HepG2 (cell line): ENCODE data around the gene DIS3L2. TPM values are rescaled to one million over a fixed set of nuclear protein-coding genes. Genes with fewer than 3 reads are reported as not detected.

Experiments
- ATAC-seq: fragments of 200-7000 bp; cut with Tn5 transposase; 3 replicates; pipeline ENCODE4 v1.9.1; 2020; ENCODE audit warnings: mild to moderate bottlenecking, moderate library complexity
- BruUV-seq: library from RNA; stranded (reverse); fragments of 400-500 nt; replicated peaks from 2 replicates; lab custom pipeline; 2021; lab: Mats Ljungman, UMichigan
- CTCF ChIA-PET: fragments of 300-600 bp; formaldehyde crosslinking; extraction: SDS; loops from one replicate; lab custom pipeline; 2021; ENCODE audit warnings: low total read pairs, inconsistent platforms, low intra/inter-chr PET ratio; lab: Yijun Ruan, JAX
- POLR2A ChIA-PET: fragments of 350-600 bp; sonication (Branson Sonifier 250); formaldehyde crosslinking; loops from one replicate; lab custom pipeline; 2020; ENCODE audit warnings: antibody characterized with exemption, inconsistent platforms; lab: Yijun Ruan, JAX
- DNase-seq: peaks from one replicate; pipeline ENCODE4 v3.0.0-alpha.2; 2015; ENCODE audit warnings: low spot score
- FAIRE-seq: peaks from 3 replicates; lab custom pipeline; 2011; peaks lifted over from hg19 to GRCh38; lab: Jason Lieb, UNC
- H2AFZ ChIP-seq: one replicate; pipeline ENCODE4 v1.6.1; 2011; ENCODE audit warnings: low read length, inconsistent platforms
- H3K27ac ChIP-seq: fragments of 300-600 bp; 3 replicates; pipeline ENCODE4 v1.8.0; 2011; ENCODE audit warnings: mixed run types, mild to moderate bottlenecking, mixed read lengths, low read length, inconsistent platforms; ENCODE audit not compliant: insufficient read depth; ENCODE audit errors: extremely low read length
- H3K27me3 ChIP-seq, 2 experiments: fragments of 200-600 bp in 1 of 2; 2 replicates in 1 of 2; 3 replicates in 1 of 2; pipeline versions ENCODE4 v1.6.0 to v1.8.0; 2011; ENCODE audit warnings: low read length in 2 of 2, mild to moderate bottlenecking in 2 of 2, moderate library complexity in 2 of 2, inconsistent platforms in 1 of 2; ENCODE audit not compliant: insufficient read depth in 2 of 2, control insufficient read depth in 1 of 2
- H3K36me3 ChIP-seq, 2 experiments: fragments of 200-600 bp in 1 of 2; replicated peaks in 1 of 2; 2 replicates in 1 of 2; 3 replicates in 1 of 2; pipeline versions ENCODE4 v1.5.1 to v1.8.0; 2011; ENCODE audit warnings: low read length in 2 of 2, inconsistent platforms in 1 of 2; ENCODE audit not compliant: insufficient read depth in 2 of 2, control insufficient read depth in 1 of 2
- H3K4me1 ChIP-seq: 2 replicates; pipeline ENCODE4 v1.5.1; 2012; ENCODE audit warnings: low read length, inconsistent platforms; ENCODE audit not compliant: insufficient read depth
- H3K4me2 ChIP-seq: 2 replicates; pipeline ENCODE4 v1.6.0; 2011; ENCODE audit warnings: low read depth, low read length, inconsistent platforms
- H3K4me3 ChIP-seq, 3 experiments: fragments of 200-600 bp in 1 of 3; sonication (generic), shearing (Covaris generic) in 1 of 3; replicated peaks in 1 of 3; 2 replicates each; pipeline ENCODE4 v1.5.1; 2011 to 2016; ENCODE audit warnings: low read length in 3 of 3, inconsistent platforms in 2 of 3, low read depth in 2 of 3, mild to moderate bottlenecking in 2 of 3, control low read depth in 1 of 3, mixed read lengths in 1 of 3; ENCODE audit not compliant: insufficient read depth in 1 of 3
- H3K79me2 ChIP-seq: one replicate; pipeline ENCODE4 v1.6.1; 2011; ENCODE audit warnings: low read length, inconsistent platforms; ENCODE audit not compliant: insufficient read depth
- H3K9ac ChIP-seq: 2 replicates; pipeline ENCODE4 v1.6.0; 2011; ENCODE audit warnings: mild to moderate bottlenecking, low read depth, low read length, inconsistent platforms; ENCODE audit not compliant: insufficient read depth
- H3K9me3 ChIP-seq: 2 replicates; pipeline ENCODE4 v1.5.1; 2012; ENCODE audit warnings: mild to moderate bottlenecking, low read length
- H4K20me1 ChIP-seq: 2 replicates; pipeline ENCODE4 v1.6.0; 2011; ENCODE audit warnings: inconsistent platforms, mild to moderate bottlenecking, low read length, moderate library complexity; ENCODE audit not compliant: insufficient read depth
- CBX1 ChIP-seq: IDR thresholded peaks from one replicate; pipeline ENCODE4 v1.6.1; 2016; ENCODE audit warnings: antibody characterized with exemption, low read depth
- ETS1 ChIP-seq: sonication (generic); formaldehyde crosslinking; IDR thresholded peaks from 2 replicates; pipeline ENCODE4 v1.4.0; 2020; ENCODE audit warnings: missing genetic modification reagents
- GFI1 ChIP-seq: sonication (generic); formaldehyde crosslinking; IDR thresholded peaks from 2 replicates; pipeline ENCODE4 v1.5.0; 2020; ENCODE audit warnings: missing genetic modification reagents, mild to moderate bottlenecking, borderline replicate concordance
- NFYB ChIP-seq: sonication (generic); formaldehyde crosslinking; IDR thresholded peaks from 2 replicates; pipeline ENCODE4 v1.4.0; 2020; ENCODE audit warnings: missing genetic modification reagents
- SATB2 ChIP-seq: sonication (generic); formaldehyde crosslinking; IDR thresholded peaks from 2 replicates; pipeline ENCODE4 v1.5.0; 2020; ENCODE audit warnings: missing genetic modification reagents
- SOX6 ChIP-seq, 2 experiments: fragments of 450-650 bp in 1 of 2; sonication (generic) in 1 of 2; formaldehyde crosslinking in 1 of 2; IDR thresholded peaks; 2 replicates each; pipeline versions ENCODE4 v1.4.0 to v1.6.1; 2017 to 2020; ENCODE audit warnings: antibody characterized with exemption in 1 of 2, mild to moderate bottlenecking in 1 of 2, missing genetic modification reagents in 1 of 2
- ZBTB34 ChIP-seq: sonication (generic); formaldehyde crosslinking; IDR thresholded peaks from 2 replicates; pipeline ENCODE4 v1.8.0; 2022; ENCODE audit warnings: mild to moderate bottlenecking, missing genetic modification reagents
- ZBTB7B ChIP-seq: sonication (generic); formaldehyde crosslinking; IDR thresholded peaks from 2 replicates; pipeline ENCODE4 v1.4.0; 2020; ENCODE audit warnings: missing genetic modification reagents
- ZBTB8A ChIP-seq: sonication (generic); formaldehyde crosslinking; IDR thresholded peaks from 2 replicates; pipeline ENCODE4 v1.4.0; 2020; ENCODE audit warnings: mild to moderate bottlenecking, low read depth, missing genetic modification reagents, borderline replicate concordance
- ZNF225 ChIP-seq: sonication (generic); formaldehyde crosslinking; IDR thresholded peaks from 2 replicates; pipeline ENCODE4 v1.4.0; 2020; ENCODE audit warnings: mild to moderate bottlenecking, missing genetic modification reagents
- ZNF274 ChIP-seq: sonication (generic); formaldehyde crosslinking; IDR thresholded peaks from 2 replicates; pipeline ENCODE4 v1.5.1; 2020; ENCODE audit warnings: mild to moderate bottlenecking, missing genetic modification reagents
- ZNF292 ChIP-seq: sonication (generic); formaldehyde crosslinking; IDR thresholded peaks from 2 replicates; pipeline ENCODE4 v1.8.1; 2022; ENCODE audit warnings: mild to moderate bottlenecking, low read depth, missing genetic modification reagents, borderline replicate concordance
- ZNF597 ChIP-seq: sonication (generic); formaldehyde crosslinking; IDR thresholded peaks from 2 replicates; pipeline ENCODE4 v1.5.0; 2020; ENCODE audit warnings: missing genetic modification reagents
- WGBS: methylation state at CpG from one replicate; pipeline ENCODE4 v1.1.6; 2017; ENCODE audit warnings: low lambda C conversion rate; 5-methylcytosine and 5-hydroxymethylcytosine counted together
- in situ Hi-C: cut with HindIII; loops from 2 replicates; pipeline ENCODE4 v1.10.0; 2017; ENCODE audit warnings: low pct_unique_long_range_greater_than_20kb; ENCODE audit not compliant: extremely low pct_ligation_motif_present
- intact Hi-C: fragments of 100-400 bp; cut with micrococcal nuclease; formaldehyde crosslinking; loops from one replicate; pipeline ENCODE4 v1.10.0; 2022; ENCODE audit not compliant: unreplicated experiment
- polyA plus RNA-seq, 8 experiments: library from polyadenylated mRNA; depleted of rRNA in 3 of 8; stranded (reverse) in 7 of 8; unstranded in 1 of 8; fragments of >200 nt; fragmentation: Illumina TruSeq in 4 of 8; extraction: Trizol in 4 of 8; gene quantifications; 2 replicates each; pipeline versions ENCODE4 v1.2.1 to v1.2.3, GENCODE V29; 2011 to 2016; ENCODE audit warnings: low read depth in 4 of 8, missing spikeins in 1 of 8, mixed read lengths in 1 of 8; ENCODE audit not compliant: insufficient read depth in 1 of 8
- total RNA-seq, 5 experiments: library from RNA; depleted of rRNA; stranded (reverse); fragments of >200 nt; fragmentation: Illumina TruSeq; extraction: Trizol; gene quantifications; 2 replicates each; pipeline ENCODE4 v1.2.3, GENCODE V29; 2016; ENCODE audit warnings: low read depth in 1 of 5

The DIS3L2 gene
- total and polyA plus RNA-seq, 2 of the 13 experiments (the other 11 are each of a cell fraction or from before 2014, with no cell fraction given) = 7.0 to 23.9 TPM

- ChIA-PET POLR2A (no interaction called here), CTCF (no interaction called here)
- H3K9ac ChIP-seq = no peak overlapping the region
- ATAC-seq (no peak), FAIRE-seq (no peak), DNase-seq (no peak)
- no peak overlapping the region for H3K27ac ChIP-seq
- intact Hi-C loops = no loop called here
- no peak overlapping the region for H3K4me3 ChIP-seq
- in situ Hi-C loops = no loop called here
- no peaks in the 10 kb centered on the region for H4K20me1 ChIP-seq
- TF ChIP-seq ZNF597 (no peak), ZBTB34 (CRISPR knock-in tag) (no peak), ZBTB8A (CRISPR knock-in tag) (no peak), ETS1 (CRISPR knock-in tag) (no peak), ZNF225 (CRISPR knock-in tag) (no peak), NFYB (no peak), ZNF274 (CRISPR knock-in tag) (no peak), CBX1 (no peak), SOX6 (IDR thresholded peaks at IDR 0.05) (no peak), SOX6 (CRISPR knock-in tag; IDR thresholded peaks at IDR 0.05) (no peak), SATB2 (CRISPR knock-in tag) (no peak), ZBTB7B (CRISPR knock-in tag) (no peak), GFI1 (no peak), ZNF292 (CRISPR knock-in tag) (no peak)
- peaks cover 3 to 28% of the 10 kb centered on the region in 2 experiments; a peak in 3 of 5 replicates for H3K36me3 ChIP-seq
- no peak overlapping the region for H2AFZ ChIP-seq
- no peak overlapping the region for H3K4me2 ChIP-seq
- no peaks in the 10 kb centered on the region for H3K27me3 ChIP-seq
- no peaks in the 10 kb centered on the region for H3K4me1 ChIP-seq
- BruUV-seq = no TSS peak
- no peaks in the 10 kb centered on the region for H3K9me3 ChIP-seq
- WGBS = 97% methylated on average over 2 of the region's 2 CpGs
- H3K79me2 ChIP-seq = no peaks in the 10 kb centered on the region
Measured at GRCh38 chr2:232238108-232238507, 276.6 kb downstream of the DIS3L2 start.
